ENCODE measurements around the gene ZNHIT6.
"Not testable (repeated sequence)": the region's sequence is repeated elsewhere in the genome, so short reads cannot be mapped to it uniquely, and the experiment has no call there.

Gene ZNHIT6, protein sequence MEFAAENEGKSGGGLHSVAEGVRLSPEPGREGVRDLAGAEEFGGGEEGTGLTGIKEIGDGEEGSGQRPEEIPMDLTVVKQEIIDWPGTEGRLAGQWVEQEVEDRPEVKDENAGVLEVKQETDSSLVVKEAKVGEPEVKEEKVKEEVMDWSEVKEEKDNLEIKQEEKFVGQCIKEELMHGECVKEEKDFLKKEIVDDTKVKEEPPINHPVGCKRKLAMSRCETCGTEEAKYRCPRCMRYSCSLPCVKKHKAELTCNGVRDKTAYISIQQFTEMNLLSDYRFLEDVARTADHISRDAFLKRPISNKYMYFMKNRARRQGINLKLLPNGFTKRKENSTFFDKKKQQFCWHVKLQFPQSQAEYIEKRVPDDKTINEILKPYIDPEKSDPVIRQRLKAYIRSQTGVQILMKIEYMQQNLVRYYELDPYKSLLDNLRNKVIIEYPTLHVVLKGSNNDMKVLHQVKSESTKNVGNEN

DNA sequence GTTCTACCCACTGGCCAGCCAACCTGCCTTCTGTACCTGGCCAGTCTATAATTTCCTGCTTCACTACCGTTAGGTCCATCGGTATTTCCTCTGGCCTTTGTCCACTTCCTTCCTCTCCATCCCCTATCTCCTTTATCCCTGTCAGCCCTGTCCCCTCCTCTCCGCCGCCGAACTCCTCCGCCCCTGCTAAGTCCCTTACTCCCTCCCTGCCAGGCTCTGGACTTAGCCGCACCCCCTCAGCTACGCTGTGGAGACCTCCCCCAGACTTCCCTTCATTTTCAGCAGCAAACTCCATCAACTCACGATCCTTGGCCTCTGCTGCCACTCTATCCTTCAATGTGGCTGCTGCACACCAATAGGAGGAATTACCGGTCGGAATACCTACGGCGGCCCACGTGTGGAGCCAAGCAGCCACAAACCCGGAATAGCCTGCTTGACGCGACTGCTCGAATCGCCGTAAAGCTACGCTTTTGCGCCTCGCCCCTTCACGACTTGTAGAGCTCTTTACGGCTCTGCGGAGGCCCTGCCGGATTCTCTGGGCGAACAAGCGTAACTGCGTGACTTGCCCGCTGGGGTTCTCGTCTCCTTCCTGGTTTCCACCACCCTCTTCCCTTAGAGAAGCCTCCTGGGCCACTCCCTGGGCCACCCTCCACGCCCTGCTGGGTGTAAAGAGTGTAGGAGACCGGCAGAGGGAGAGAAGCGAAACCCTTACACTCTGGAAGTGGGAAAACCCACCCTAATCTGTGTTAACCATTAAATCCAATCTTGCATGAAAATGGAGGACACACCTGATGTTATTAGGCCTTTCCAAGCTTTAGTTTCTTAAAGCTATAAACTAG lies at the start of gene ZNHIT6:
Gene ZNHIT6 (minus strand): TSS at position 444 of the 839 bp plus-strand sequence. CDS start 149 bp downstream, at position 295.
- DNase-seq, result peak; percentile 78

DNA sequence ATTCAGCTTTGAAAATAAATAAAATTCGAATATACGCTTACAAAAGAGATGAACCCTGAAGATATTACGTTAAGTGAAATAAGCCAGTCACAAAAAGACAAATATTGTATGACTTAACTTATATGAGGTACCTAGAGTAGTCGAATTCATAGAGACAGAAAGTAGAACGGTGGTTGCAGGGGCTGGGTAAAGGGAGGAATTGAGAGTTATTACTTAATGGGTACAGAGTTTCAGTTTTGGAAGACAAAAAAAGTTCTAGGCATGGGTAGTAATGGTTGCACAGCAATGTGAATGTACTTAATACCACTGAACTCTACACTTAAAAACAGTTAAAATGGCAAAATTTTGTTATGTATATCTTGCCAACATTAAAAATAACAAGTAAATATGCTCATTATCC lies 48.6 kb upstream of the ZNHIT6 start:
- no peak for DNase-seq

DNA sequence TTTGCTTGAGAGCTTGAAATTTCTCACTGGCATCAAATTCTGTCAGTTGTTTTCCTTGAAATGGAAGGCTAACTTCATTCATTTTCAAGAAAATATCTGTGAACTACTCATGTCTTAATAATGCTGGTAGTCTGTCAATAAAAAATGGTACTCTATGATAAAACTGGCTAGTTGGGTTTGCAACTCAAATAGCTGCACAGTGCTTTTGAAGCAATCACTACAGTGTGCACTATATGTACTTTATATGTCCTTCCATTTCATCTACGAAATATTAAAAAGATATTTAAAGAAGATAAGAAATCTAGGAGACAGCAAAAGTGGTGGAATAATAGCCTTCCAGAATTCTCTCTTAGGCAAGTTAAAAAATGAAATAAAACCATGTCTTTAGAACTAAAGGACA lies 39.9 kb upstream of the ZNHIT6 start:
- no peak for DNase-seq

DNA sequence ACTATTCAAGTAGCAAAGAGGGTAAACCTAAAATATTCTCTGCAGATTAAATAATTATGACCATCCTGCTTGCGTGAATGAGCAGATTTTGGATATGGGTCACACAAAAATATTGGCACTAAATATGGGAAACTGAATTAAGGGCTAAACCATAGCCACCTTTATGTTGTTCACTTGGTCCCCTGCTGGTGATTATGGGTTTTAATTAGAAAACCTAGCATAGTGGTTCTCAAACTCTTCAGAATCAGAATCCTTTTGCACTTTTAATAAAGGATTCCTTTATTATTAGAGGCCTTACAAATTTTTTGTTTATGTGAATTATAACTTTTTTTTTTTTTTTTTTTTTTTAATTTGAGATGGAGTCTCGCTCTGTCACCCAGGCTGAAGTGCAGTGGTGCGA lies 38.5 kb upstream of the ZNHIT6 start:
- no peak for DNase-seq

DNA sequence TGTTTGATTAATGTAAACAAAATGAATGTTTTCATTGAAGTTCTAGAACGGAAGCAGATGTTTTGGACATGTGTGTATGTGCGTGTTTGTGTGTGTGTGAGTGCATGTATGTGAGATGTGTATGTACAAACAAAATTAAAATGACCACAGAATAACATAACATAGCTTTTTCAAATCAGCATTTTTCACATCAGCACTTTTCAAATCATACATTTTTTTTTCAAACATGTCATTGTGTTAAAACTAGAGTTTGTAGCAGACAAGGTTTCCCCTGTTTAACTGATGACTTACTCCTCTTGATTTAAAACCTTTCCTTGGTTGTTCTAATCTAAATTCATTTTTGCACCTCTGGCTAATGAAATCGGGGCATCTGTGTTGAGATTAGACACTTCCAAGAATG lies 35.6 kb upstream of the ZNHIT6 start:
- DNase-seq, result no peak

DNA sequence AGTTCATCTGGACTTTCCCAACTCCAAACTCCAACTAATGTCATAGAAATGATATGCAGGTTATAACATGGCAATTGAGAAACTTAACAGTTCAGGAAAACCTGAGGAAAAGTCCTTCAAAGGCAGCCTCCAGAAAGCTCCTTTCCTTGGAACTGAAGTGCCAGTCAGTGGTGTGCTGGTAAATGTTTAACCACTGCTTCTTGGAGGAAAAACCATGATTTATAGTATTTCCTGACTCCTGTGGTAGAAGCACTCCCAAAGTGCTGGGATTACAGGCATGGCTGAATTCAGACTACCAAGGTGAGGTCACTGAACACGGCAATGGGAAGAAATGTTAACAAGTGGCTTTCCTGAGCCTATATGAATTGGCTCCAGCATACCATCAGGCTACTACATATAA lies 26.7 kb upstream of the ZNHIT6 start:
- no peak for DNase-seq

DNA sequence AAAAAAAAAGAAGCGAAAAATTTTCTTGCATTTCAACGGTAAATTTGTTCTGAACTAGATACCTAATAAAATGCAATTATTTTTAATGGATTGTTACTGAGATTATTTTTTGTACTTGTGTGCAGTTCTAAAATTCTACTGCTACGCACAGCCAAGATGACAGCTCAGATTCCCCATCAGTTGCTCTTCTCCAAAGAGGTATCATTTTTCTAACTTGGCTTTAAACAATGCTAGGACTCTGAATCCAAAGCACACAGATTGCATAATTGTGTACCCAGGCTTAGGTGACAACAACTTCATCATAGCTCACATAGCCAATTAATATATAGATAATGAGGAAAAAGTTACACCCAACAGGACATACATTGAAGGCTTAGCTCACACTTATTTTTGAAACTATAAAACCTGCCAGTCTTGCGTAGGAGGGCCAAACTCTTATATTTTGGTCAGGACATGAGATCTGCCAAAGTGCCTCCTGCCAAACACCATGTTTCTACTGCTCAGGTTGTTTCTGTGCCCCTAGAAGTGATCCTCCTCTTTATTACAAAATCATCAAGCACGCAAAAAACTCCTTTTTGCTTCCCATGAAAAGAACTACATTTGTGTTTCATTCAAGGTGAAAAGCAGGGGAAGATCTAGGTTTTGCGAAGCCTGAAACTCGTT lies 10.6 kb upstream of the ZNHIT6 start:
- DNase-seq, result no peak

DNA sequence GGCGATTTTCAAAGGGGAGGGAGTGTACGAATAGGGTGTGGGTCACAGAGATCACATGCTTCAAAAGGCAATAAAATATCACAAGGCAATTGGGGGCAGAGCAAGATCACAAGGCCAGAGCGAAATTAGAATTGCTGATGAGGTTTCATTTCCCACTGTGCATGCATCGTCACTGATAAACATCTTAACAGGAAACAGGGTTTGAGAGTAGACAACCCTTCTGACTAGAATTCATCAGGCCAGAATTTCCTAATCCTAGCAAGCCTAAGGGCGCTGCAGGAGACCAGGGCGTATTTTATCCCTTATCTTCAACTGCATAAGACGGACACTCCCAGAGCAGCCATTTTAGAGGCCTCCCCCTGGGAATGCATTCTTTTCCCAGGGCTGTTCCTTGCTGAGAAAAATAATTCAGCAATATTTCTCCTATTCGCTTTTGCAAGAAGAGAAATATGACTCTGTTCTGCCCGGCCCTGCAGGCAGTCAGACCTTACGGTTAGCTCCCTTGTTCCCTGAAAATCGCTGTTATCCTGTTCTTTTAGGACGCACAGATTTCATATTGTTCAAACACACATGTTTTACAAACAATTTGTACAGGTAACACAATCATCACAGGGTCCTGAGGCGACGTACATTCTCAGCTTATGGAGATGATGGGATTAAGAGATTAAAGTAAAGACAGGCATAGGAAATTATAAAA lies 6.3 kb upstream of the ZNHIT6 start:
- not testable (repeated sequence) for DNase-seq

DNA sequence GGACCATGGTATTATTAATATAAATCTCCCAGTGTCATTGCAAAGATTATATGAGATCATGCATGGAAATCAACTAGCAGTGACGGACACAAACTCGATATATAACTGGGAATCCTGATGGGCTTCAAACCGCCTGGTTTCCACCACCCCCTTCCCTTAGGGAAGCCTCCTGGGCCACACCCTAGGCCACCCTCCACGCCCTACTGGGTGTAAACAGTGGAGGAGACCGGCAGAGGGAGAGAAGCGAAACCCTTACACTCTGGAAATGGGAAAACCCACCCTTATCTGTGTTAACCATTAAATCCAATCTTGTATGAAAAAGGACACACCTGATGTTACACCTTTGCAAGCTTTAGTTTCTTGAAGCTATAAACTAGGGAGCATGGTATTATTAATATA lies 595 bp upstream of the ZNHIT6 start:
- no peak for DNase-seq

DNA sequence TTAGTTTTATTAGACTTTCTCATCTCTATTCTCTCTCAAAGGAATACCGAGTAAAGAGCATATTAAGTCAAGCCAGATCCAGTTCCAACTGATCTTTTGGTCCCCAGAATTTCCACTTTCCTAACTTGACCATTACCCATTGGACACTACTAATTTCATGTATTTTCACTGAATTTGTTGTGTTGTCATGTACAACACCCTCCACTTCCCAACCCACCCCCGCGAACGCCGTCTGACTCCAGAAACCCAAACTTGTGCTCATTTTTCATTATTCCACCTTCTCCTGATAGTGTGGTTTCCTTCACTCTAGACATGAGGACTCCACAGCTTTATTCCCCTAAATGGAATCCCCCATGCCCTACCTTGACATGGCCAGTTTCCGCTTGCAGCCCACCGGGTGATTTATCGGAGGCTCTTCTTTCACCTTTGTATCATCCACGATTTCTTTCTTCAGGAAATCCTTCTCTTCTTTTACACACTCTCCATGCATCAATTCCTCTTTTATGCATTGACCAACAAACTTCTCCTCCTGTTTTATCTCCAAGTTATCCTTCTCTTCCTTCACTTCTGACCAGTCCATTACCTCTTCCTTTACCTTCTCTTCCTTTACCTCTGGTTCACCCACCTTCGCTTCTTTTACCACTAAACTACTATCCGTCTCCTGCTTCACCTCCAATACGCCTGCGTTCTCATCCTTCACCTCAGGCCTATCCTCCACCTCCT lies 805 bp downstream of the ZNHIT6 start:
- no peak for DNase-seq

DNA sequence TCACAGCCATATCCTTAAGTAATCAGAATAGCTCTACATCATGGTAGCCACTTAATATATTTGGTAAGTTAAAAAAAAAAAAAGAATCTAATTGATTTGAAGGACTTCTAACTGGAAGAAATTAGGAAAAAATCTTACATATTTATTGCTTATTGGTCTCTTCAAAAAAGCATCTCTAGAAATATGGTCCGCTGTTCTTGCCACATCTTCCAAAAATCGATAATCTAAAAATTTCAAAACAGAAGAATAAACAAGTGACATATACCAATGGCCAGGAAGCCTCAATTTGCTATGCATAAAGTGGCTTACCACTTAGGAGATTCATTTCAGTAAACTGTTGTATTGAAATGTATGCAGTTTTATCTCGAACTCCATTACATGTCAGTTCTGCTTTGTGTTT lies 2.3 kb downstream of the ZNHIT6 start:
- DNase-seq, result no peak

DNA sequence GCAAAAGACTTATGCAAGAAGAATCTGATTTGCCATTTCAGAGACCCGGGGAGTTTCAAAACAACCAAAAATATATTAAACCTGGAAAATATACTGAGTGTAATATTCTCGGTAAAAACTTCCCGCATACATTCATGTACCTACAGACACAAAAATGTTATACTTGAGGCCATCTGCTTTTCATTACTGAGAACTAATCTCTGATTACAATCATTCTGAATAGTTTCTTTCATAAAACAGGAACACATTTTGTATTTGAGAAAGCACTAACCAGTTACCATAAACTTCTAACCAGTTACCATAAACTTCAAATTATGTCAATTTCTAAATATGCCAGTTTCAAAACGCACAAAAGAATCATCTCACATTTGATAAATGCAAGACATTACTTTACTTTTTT lies 7.8 kb downstream of the ZNHIT6 start:
- DNase-seq, result no peak

DNA sequence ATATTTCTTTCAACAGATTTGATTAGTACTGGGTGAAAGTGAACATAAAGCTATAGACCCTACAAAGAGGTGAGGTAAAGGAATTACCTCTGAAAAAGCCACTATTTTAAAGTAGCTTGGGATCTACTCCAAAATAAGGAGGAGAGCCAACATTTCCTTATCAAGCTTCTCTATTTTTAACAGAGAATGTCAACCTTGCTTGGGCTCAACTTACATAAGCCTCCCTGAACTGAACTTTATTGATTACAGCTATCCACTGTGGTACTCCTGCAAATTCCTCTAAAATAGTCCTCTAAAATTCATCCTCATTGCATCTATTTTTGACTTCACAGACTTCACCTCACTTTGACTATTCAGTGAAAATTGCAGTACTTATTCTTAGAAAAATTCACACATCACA lies 10.3 kb downstream of the ZNHIT6 start:
- DNase-seq, result no peak

DNA sequence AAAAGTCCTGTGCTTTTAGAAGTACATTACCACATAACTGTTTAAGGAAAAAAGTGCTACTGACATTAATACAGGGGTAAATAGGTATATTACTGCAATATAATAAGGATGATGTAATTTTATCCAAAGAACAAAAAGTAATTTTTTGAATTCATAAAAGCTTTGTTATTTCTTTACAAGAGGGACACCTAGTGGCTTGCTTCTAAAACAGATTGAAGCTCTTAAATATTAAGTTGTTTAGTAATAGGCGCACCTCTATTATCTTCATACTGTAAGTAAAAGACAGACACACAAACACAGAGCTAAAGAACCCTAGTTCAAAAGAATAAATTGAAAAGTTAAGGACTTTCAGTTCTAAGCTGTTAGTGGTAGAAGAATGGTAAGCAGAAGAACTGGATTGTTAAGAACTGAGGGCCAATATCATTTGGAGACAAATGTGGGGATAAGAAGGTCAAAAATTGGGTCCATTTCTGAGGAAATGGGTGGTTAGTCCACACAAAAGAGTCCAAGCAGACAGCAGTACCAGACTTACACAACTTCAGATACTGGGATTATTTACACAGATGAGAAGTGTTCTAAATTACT lies 15.4 kb downstream of the ZNHIT6 start:
- DNase-seq, result no peak

DNA sequence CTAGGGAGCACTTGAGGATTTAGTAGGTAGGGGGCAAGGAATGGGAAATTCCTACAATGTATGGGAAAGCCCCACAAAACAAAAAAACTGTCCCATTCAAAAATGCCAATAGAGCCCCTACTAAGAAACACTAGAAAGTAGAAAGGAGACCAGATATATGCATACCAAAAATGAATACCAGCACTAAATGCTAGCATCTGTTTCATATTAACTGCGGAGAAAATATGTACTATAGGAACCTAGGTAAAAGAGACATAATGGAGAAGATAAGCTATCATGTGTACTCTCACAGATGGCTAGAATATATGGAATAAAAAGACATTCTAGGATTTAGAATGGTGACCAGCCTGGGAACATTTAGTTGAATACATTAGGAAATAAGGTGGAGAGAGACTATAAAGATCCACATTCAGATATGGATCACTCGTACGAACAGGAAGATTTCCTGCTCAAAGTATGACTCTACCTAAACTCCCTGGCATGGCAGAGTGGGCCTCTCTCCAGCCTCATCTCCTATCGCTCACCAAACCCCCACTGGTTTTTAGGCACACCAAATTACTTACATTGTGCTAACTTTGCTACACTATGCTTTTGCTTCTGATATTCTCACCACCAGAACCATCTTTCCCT lies 18.3 kb downstream of the ZNHIT6 start:
- DNase-seq, result no peak

DNA sequence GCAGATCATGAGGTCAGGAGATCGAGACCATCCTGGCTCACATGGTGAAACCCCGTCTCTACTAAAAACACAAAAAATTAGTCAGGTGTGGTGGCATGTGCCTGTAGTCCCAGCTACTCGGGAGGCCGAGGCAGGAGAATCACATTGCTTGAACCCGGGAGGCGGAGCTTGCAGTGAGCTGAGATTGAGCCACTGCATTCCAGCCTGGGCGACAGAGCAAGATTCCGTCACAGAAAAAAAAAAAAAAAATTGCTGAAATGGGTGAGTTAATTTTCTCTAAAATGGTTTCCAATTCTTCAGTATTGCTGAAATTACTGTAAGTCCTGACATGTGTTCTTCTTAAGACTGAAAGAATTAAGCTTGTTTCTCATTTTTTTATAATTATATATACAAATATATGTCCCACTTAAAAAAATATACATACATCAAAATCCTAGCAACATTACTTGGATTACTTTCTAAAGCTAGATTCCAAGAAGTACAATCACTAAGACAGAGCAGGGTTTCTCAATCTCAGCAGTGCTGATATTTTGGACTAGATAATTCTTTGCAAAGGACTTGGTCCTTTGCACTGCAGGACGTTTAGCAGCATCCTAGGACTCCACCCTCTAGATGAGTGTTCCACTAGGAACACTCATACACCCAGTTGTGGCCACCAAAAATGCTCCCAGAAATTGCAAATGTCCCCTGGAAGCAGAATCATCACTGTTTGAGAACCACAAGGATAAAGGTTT lies 24.8 kb downstream of the ZNHIT6 start:
- no peak for DNase-seq

DNA sequence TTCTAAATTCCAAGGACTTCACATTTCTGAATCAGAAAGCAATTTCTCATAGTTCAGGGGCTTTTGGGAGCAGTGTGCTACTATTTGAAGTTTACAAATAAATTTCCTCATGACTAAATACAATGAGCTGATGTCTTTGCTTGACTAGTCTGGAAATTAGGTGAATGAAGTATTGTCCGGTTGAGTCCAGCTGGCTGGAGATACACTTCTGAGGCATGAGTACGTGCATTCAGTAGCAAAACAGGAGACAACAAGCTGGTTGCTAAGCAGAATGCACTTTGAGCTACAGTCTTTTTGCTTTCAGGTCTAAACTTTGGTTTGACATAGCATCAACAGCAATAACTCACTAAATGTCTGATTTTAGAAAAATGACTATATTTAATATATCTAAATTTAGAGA lies 27.1 kb downstream of the ZNHIT6 start:
- no peak for DNase-seq

DNA sequence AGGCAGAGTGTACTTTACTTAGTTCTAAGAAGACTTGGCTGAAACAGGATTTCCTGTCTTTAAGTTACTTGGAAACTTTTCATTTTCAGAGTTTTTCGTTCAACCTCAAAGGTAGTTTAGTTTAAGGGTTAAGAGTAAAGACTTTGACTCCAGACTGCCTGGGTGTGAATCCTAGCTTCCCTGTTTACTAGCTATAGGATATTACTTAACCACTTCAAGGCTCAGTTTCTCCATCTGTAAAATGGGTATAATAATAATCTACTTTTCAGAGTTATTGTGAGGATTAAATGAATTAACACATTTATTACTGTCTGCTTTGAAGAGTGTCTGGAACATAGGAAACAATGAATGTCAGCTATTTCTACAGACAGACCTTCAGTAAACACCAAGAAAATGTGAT lies 30.0 kb downstream of the ZNHIT6 start:
- DNase-seq, result no peak

DNA sequence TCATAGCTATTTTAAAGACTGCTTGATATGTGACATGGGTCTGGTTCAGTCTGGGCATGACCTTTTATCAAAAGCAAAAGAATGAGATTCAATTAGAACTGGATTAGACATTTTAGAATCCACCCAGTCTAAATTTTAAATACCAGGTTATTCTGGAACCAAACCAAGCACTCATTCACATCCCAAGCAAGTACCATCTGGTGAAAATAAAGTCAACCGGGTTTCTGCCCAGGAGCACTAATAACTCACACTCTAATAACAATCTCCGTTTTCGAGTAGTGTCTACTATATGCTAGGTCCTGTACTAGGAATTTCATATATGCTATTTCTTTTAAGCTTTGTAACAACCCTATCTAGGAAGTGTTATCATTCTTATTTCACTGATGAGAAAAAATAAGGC lies 30.6 kb downstream of the ZNHIT6 start:
- no peak for DNase-seq

DNA sequence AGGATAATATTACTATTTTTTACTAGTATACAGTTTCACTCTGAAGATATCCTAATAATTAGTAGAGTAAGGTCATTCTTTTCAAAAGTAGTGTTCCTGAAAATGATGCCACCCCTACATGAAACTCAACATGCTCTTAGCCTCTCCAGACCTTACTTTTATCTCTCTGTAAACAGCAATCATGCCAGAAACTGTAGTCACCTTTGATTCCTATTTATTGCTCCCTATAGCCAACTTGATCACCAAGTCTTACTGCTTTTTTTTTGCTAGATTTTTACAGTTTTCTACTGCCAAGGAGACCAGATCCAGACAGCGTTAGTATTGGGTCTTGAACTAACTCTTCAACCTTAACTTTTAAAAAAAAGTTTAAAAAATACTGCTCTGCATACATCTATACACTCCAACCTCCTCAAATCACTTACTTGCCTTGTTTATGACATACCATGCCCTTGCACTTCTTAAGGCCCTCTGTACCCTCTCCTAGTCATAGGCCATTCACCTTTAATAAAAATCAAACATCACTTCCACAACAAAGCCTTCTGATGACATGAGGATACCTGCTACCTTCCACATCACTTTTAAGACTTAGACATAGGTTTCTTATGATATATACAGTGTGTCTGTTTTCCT lies 36.1 kb downstream of the ZNHIT6 start:
- no peak for DNase-seq
